Epithelial cell of proximal tubule (primary cell): Measurements from ENCODE around the gene TMEM52. TPM values are rescaled to one million over a fixed set of nuclear protein-coding genes. Genes with fewer than 3 reads are reported as not detected.

ENCODE experiments used
- DNase-seq: peaks from one replicate; pipeline ENCODE4 v3.0.0-alpha.2; 2011; ENCODE audit warnings: low read depth
- H3K4me3 ChIP-seq: 2 replicates; pipeline ENCODE4 v1.5.1; 2011; ENCODE audit warnings: low read depth, mild to moderate bottlenecking, low read length
- CTCF ChIP-seq: conservative IDR thresholded peaks from 2 replicates; pipeline ENCODE4 v1.5.1; 2012; ENCODE audit warnings: low read depth, mild to moderate bottlenecking, low read length
- total RNA-seq: library from RNA; depleted of rRNA; stranded (reverse); fragments of >200 nt; gene quantifications from 2 replicates; pipeline ENCODE4 v1.2.3, GENCODE V29; 2015

Gene TMEM52
- total RNA-seq, 1 donor from 2014 or later, result 0.75 TPM

- DNase-seq, result no peak
- no peak overlapping the region for H3K4me3 ChIP-seq
- TF ChIP-seq CTCF, result peak; percentile 98
Measured at GRCh38 chr1:1906185-1907097, 12.6 kb downstream of the TMEM52 start.

- no peak overlapping the region for H3K4me3 ChIP-seq
- no peak for TF ChIP-seq CTCF
- no peak for DNase-seq
Measured at GRCh38 chr1:1903224-1903623, 15.9 kb downstream of the TMEM52 start.

- no peak for DNase-seq
- TF ChIP-seq CTCF, result no peak
Measured at GRCh38 chr1:1901641-1902294, 17.3 kb downstream of the TMEM52 start.

GRCh38 chr1:1900883-1901640 lies 18.0 kb downstream of the TMEM52 start:
- TF ChIP-seq CTCF, result no peak
- no peak overlapping the region for H3K4me3 ChIP-seq
- DNase-seq, result no peak

More at GRCh38 chr1:1901641-1902294, 17.3 kb downstream of the TMEM52 start:
- H3K4me3 ChIP-seq, result no peak overlapping the region

- DNase-seq, result no peak
- no peak overlapping the region for H3K4me3 ChIP-seq
- no peak for TF ChIP-seq CTCF
Measured at GRCh38 chr1:1899967-1900327, 19.1 kb downstream of the TMEM52 start.

GRCh38 chr1:1899266-1899966 lies 19.7 kb downstream of the TMEM52 start:
- no peak for DNase-seq
- no peak for TF ChIP-seq CTCF
- H3K4me3 ChIP-seq, result no peak overlapping the region
